Gastroesophageal sphincter (tissue), 4 donors: Measurements from ENCODE around the gene DISC1. TPM values are rescaled to one million over a fixed set of nuclear protein-coding genes. Genes with fewer than 3 reads are reported as not detected.

Experiments used
- ATAC-seq: fragments of 150-250 bp; one replicate; pipeline ENCODE4 v1.9.1; 2016; ENCODE audit warnings: mild to moderate bottlenecking, moderate library complexity
- H3K27ac ChIP-seq, 4 donors: fragments of 200-600 bp; sonication (generic) in 3 of 4; 1 replicate in 3 of 4; 2 replicates in 1 of 4; pipeline ENCODE4 v1.5.1; 2016 to 2019
- H3K27me3 ChIP-seq: fragments of 200-600 bp; sonication (generic); one replicate; pipeline ENCODE4 v1.5.1; 2019
- H3K36me3 ChIP-seq, 2 donors: fragments of 200-600 bp; sonication (generic); one replicate each; pipeline ENCODE4 v1.5.1; 2019; ENCODE audit warnings: control low read depth in 1 of 2
- H3K4me1 ChIP-seq, 3 donors: fragments of 200-600 bp; sonication (generic); 1 replicate in 2 of 3; 2 replicates in 1 of 3; pipeline ENCODE4 v1.5.1; 2016 to 2019; ENCODE audit warnings: control low read depth in 2 of 3
- H3K4me3 ChIP-seq, 2 donors: fragments of 200-600 bp; sonication (generic); one replicate each; pipeline ENCODE4 v1.5.1; 2019; ENCODE audit warnings: mild to moderate bottlenecking in 1 of 2, moderate library complexity in 1 of 2
- H3K9me3 ChIP-seq, 3 donors: fragments of 200-600 bp; sonication (generic); one replicate each; pipeline ENCODE4 v1.5.1; 2017 to 2019; ENCODE audit warnings: control low read depth in 2 of 3
- EP300 ChIP-seq: sonication (generic); formaldehyde crosslinking; IDR thresholded peaks from one replicate; pipeline ENCODE4 v1.6.1; 2017; ENCODE audit warnings: antibody characterized with exemption, mild to moderate bottlenecking
- POLR2A ChIP-seq, 2 donors: fragments of 450-650 bp; IDR thresholded peaks; one replicate each; pipeline ENCODE4 v1.6.1; 2017; ENCODE audit warnings: antibody characterized with exemption in 2 of 2, mild to moderate bottlenecking in 2 of 2, moderate library complexity in 1 of 2
- POLR2AphosphoS5 ChIP-seq: sonication (generic); formaldehyde crosslinking; IDR thresholded peaks from one replicate; pipeline ENCODE4 v1.6.1; 2017; ENCODE audit warnings: antibody characterized with exemption
- WGBS, 2 donors: methylation state at CpG; one replicate each; pipeline ENCODE4 v1.1.5; 2018; ENCODE audit warnings: low coverage in 1 of 2; 5-methylcytosine and 5-hydroxymethylcytosine counted together
- total RNA-seq, 4 donors: library from RNA; depleted of rRNA; stranded (reverse); fragments of >200 nt; gene quantifications; one replicate each; pipeline ENCODE4 v1.1.0, GENCODE V29; 2016
- TF ChIP-seq, protein P1 (sequence below), 4 experiments: fragments of 200-600 bp in 2 of 4; fragments of 450-650 bp in 2 of 4; sonication (generic) in 1 of 4; IDR thresholded peaks; one replicate each; pipeline ENCODE4 v1.5.1; 2017 to 2019; ENCODE audit warnings: antibody characterized with exemption in 4 of 4, mild to moderate bottlenecking in 2 of 4, moderate library complexity in 2 of 4

DISC1 gene
- total RNA-seq, 4 donors from 2014 or later: 4.4 to 9.8 (median 6.8) TPM

DNA sequence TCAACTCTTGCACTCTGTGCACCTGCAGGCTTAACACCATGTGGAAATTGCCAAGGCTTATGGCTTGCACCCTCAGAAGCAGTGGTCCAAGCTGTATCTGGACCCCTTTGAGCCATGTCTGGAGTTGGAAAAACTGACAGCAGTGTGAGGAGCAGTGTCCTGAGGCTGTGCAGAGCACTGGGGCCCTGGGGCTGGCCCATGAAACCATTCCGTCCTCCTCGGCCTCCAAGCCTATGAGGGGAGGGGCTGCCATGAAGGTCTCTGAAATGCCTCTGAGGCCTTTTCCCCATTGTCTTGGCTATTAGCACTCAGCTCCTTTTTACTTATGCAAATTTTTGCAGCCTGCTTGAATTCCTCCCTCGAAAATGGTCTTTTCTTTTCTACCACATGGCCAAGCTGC, 126.7 kb downstream of the DISC1 start:
- 90 to 91% methylated on average over 3 of the region's 3 CpGs for WGBS, 2 donors
- Histone ChIP-seq H3K9me3 (peaks cover 0 to 22% (median 0%) of the 10 kb centered on the region in 3 donors), H3K27me3 (no peaks in the 10 kb centered on the region), H3K4me3 (no peak overlapping the region), H3K36me3 (peaks cover 0 to 27% of the 10 kb centered on the region in 2 donors), H3K27ac (no peak overlapping the region), H3K4me1 (no peaks in the 10 kb centered on the region)
- TF ChIP-seq POLR2A (IDR thresholded peaks at IDR 0.05): no peak
- TF ChIP-seq, protein P1, sequence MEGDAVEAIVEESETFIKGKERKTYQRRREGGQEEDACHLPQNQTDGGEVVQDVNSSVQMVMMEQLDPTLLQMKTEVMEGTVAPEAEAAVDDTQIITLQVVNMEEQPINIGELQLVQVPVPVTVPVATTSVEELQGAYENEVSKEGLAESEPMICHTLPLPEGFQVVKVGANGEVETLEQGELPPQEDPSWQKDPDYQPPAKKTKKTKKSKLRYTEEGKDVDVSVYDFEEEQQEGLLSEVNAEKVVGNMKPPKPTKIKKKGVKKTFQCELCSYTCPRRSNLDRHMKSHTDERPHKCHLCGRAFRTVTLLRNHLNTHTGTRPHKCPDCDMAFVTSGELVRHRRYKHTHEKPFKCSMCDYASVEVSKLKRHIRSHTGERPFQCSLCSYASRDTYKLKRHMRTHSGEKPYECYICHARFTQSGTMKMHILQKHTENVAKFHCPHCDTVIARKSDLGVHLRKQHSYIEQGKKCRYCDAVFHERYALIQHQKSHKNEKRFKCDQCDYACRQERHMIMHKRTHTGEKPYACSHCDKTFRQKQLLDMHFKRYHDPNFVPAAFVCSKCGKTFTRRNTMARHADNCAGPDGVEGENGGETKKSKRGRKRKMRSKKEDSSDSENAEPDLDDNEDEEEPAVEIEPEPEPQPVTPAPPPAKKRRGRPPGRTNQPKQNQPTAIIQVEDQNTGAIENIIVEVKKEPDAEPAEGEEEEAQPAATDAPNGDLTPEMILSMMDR (IDR thresholded peaks at IDR 0.05): no peak
- TF ChIP-seq EP300: no peak
- no peak for TF ChIP-seq POLR2AphosphoS5
- ATAC-seq: no peak

DNA sequence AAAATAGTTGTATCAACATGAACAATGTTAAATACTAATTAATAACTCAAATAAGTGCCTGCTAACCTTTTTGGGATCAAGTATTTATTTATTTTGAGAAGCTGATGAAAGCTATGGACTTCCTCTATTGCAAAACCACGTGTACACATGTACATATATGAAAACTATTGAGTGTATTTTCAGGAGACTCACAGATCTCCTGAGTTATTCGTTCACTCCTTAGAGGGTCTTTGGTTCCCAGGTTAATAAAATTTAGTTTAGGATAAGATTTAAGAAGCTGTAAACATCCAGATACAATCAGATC, 130.5 kb downstream of the DISC1 start:
- Histone ChIP-seq H3K27me3 (no peaks in the 10 kb centered on the region), H3K4me3 (no peak overlapping the region), H3K27ac (no peak overlapping the region), H3K36me3 (peaks cover 0 to 20% of the 10 kb centered on the region in 2 donors), H3K9me3 (peaks cover 0 to 22% (median 0%) of the 10 kb centered on the region in 3 donors), H3K4me1 (no peaks in the 10 kb centered on the region)
- TF ChIP-seq EP300: no peak
- TF ChIP-seq, protein P1 (IDR thresholded peaks at IDR 0.05): no peak
- TF ChIP-seq POLR2AphosphoS5: no peak
- TF ChIP-seq POLR2A (IDR thresholded peaks at IDR 0.05): no peak
- no peak for ATAC-seq
- 26 to 30% methylated on average over 2 of the region's 2 CpGs for WGBS, 2 donors

DNA sequence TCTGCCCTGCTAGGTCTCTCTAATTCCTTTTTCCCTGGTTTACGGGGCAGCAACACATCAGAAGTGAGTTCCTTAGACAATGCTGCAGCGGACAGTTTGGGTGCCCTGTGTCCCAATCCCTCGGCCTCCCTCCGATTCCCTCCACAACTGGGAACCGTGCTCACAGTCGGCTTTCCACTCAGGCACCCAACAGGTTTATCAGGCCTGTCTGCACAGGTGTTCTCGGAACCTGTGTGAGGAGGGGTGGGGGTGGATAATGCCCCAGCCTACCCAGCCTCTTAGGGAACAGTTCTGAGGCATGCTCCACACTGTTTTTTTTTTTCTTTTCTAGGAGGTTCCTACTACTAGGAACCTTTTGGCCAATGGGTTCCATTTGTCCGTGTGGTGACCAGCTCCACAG, 131.2 kb downstream of the DISC1 start:
- H3K4me1 ChIP-seq: no peaks in the 10 kb centered on the region
- 98 to 100% methylated on average over 3 to 5 of the region's 8 CpGs for WGBS, 2 donors
- peaks cover 0 to 13% of the 10 kb centered on the region in 2 donors for H3K36me3 ChIP-seq
- no peak for ATAC-seq
- H3K9me3 ChIP-seq: peaks cover 0 to 15% (median 0%) of the 10 kb centered on the region in 3 donors
- no peak overlapping the region for H3K4me3 ChIP-seq
- TF ChIP-seq POLR2AphosphoS5 (no peak), EP300 (no peak)
- H3K27ac ChIP-seq: no peak overlapping the region
- H3K27me3 ChIP-seq: no peaks in the 10 kb centered on the region

DNA sequence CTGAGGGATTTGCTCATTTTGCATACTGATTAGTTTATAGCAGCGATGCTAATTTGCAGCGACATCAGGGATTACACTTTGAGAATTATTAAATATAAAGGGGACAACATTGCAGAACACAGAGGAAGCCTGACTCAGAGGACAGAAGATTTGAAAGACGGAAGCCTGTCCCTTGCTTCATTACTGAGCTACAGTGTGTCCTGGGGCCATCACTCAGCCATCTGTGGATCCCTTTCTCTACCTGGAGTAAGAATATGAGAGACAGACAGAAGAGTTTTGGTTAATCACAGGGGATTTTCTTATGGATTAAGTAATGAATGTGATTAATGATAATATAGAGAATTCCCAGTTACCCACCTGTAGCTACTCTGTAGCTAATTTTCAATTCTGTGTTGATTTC, 134.7 kb downstream of the DISC1 start:
- ATAC-seq: no peak
- H3K27ac ChIP-seq: no peak overlapping the region
- H3K4me1 ChIP-seq: no peaks in the 10 kb centered on the region
- H3K9me3 ChIP-seq: no peaks in the 10 kb centered on the region
- WGBS, 2 donors: 93 to 100% methylated on average over 2 to 3 of the region's 3 CpGs
- H3K4me3 ChIP-seq: no peak overlapping the region
- H3K27me3 ChIP-seq: no peaks in the 10 kb centered on the region
- H3K36me3 ChIP-seq: no peaks in the 10 kb centered on the region
- TF ChIP-seq, protein P1 (IDR thresholded peaks at IDR 0.05): no peak
- TF ChIP-seq POLR2AphosphoS5 (no peak), EP300 (no peak), POLR2A (IDR thresholded peaks at IDR 0.05) (no peak)

DNA sequence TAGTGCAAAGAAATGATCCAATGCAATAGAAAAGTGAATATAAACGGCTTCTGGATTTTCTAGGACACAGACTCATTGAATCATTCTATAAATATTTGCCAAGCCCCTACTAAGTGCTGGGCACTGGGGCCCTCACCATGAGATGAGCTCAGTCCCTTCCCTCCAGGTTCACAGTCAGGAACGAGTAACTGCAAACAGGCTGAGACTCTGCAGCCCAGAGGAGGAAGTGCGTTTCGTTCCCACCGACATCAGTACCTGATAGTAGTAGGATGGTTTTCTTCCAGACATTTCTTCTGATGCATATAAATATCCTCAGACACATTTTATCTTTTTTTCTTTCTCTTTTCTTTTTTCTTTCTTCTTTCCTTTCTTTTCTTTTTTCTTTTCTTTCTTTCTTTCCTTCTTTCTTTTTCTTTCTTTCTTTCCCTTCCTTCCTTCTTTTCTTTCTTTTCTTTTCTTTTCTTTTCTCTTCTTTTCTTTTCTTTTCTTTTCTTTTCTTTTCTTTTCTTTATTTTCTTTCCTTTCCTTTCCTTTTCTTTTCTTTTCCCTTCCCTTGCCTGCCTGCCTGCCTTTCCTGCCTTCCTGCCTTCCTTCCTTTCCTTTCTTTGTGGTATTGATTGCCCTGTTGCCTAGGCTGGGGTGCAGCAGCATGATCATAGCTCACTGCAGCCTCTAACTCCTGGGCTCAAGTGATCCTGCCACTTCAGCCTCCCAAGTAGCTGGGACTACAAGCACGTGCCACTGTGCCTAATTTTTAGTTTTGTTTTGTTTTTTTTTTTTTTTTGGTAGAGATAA, 135.4 kb downstream of the DISC1 start:
- Histone ChIP-seq H3K36me3 (no peaks in the 10 kb centered on the region), H3K4me1 (no peaks in the 10 kb centered on the region), H3K27ac (no peak overlapping the region), H3K4me3 (no peak overlapping the region), H3K9me3 (no peaks in the 10 kb centered on the region), H3K27me3 (no peaks in the 10 kb centered on the region)
- TF ChIP-seq, protein P1 (IDR thresholded peaks at IDR 0.05): no peak
- TF ChIP-seq POLR2AphosphoS5 (no peak), POLR2A (IDR thresholded peaks at IDR 0.05) (no peak), EP300 (no peak)
- ATAC-seq: no peak
- 84 to 88% methylated on average over 6 of the region's 6 CpGs for WGBS, 2 donors
